Measurements from ENCODE around the gene OST4. TPM values are rescaled to one million over a fixed set of nuclear protein-coding genes. Genes with fewer than 3 reads are reported as not detected.

The OST4 gene
- polyA plus RNA-seq, 1 donor (not counting 4 experiments of a cell fraction or from before 2014, with no cell fraction given), result 393 TPM

- Histone ChIP-seq H3K4me2 (ENCODE audit: control insufficient read depth, extremely low read depth, insufficient read depth, low read depth, low read length) (no peak within 1 kb of the TSS), H3K27ac (ENCODE audit: control insufficient read depth, insufficient read depth, low read length) (no peak within 1 kb of the TSS), H3K9me1 (ENCODE audit: control insufficient read depth, extremely low read depth, insufficient read depth, low read length) (no peaks in the 10 kb centered on the region), H3K4me3 (ENCODE audit: control insufficient read depth in 2 of 3, extremely low read depth in 1 of 3, insufficient read depth in 2 of 3, low read depth in 1 of 3, low read length in 3 of 3) (no peak within 1 kb of the TSS), H3K9ac (ENCODE audit: control insufficient read depth, extremely low read depth, insufficient read depth, low read length) (no peak within 1 kb of the TSS), H3K4me1 (ENCODE audit: control insufficient read depth, extremely low read depth, insufficient read depth, low read length) (peaks cover 14% of the 10 kb centered on the region), H4K20me1 (ENCODE audit: control insufficient read depth, extremely low read depth, insufficient read depth, low read length) (no peaks in the 10 kb centered on the region), H3K27me3 (ENCODE audit: control insufficient read depth, extremely low read depth, insufficient read depth, low read length) (no peaks in the 10 kb centered on the region), H3K36me3 (ENCODE audit: control insufficient read depth in 2 of 2, extremely low read depth in 1 of 2, insufficient read depth in 2 of 2, low read length in 2 of 2) (no peaks in the 10 kb centered on the region), H3K79me2 (ENCODE audit: control insufficient read depth, insufficient read depth, low read length) (no peaks in the 10 kb centered on the region), H2AFZ (ENCODE audit: control insufficient read depth, low read length) (no peak within 1 kb of the TSS), H3K9me3 (ENCODE audit: control insufficient read depth, low read depth, low read length) (no peaks in the 10 kb centered on the region)
- dilution Hi-C loops (cut with MboI; ENCODE audit: extremely low pct_ligation_motif_present, low sequenced_read_pairs), result no loop called here
- DNase-seq (ENCODE audit: low read depth, low spot score), result no peak
- TF ChIP-seq CTCF (optimal IDR thresholded peaks at IDR 0.05 in 1 of 3, IDR thresholded peaks at IDR 0.05 in 1 of 3, conservative IDR thresholded peaks at IDR 0.05 in 1 of 3; ENCODE audit: extremely low read depth in 1 of 3, insufficient read depth in 2 of 3, low read length in 3 of 3) (no peak), EZH2 (IDR thresholded peaks at IDR 0.05; ENCODE audit: low read length) (no peak)
- FAIRE-seq, result no peak
Observed at GRCh38 chr2:27078267-27079194, 7.1 kb upstream of the OST4 start, which contains the start of gene EMILIN1. EMILIN1 (plus strand) TSS chr2:27078615; CDS start chr2:27079066, 451 bp downstream.

- no peak for FAIRE-seq
- Histone ChIP-seq H3K27me3 (ENCODE audit: control insufficient read depth, extremely low read depth, insufficient read depth, low read length) (no peaks in the 10 kb centered on the region), H2AFZ (ENCODE audit: control insufficient read depth, low read length) (no peak overlapping the region), H4K20me1 (ENCODE audit: control insufficient read depth, extremely low read depth, insufficient read depth, low read length) (no peaks in the 10 kb centered on the region), H3K4me3 (ENCODE audit: control insufficient read depth in 2 of 3, extremely low read depth in 1 of 3, insufficient read depth in 2 of 3, low read depth in 1 of 3, low read length in 3 of 3) (no peak overlapping the region), H3K27ac (ENCODE audit: control insufficient read depth, insufficient read depth, low read length) (no peak overlapping the region), H3K79me2 (ENCODE audit: control insufficient read depth, insufficient read depth, low read length) (no peaks in the 10 kb centered on the region), H3K9me3 (ENCODE audit: control insufficient read depth, low read depth, low read length) (no peaks in the 10 kb centered on the region), H3K9ac (ENCODE audit: control insufficient read depth, extremely low read depth, insufficient read depth, low read length) (no peak overlapping the region), H3K9me1 (ENCODE audit: control insufficient read depth, extremely low read depth, insufficient read depth, low read length) (no peaks in the 10 kb centered on the region), H3K36me3 (ENCODE audit: control insufficient read depth in 2 of 2, extremely low read depth in 1 of 2, insufficient read depth in 2 of 2, low read length in 2 of 2) (no peaks in the 10 kb centered on the region), H3K4me1 (ENCODE audit: control insufficient read depth, extremely low read depth, insufficient read depth, low read length) (peaks cover 15% of the 10 kb centered on the region), H3K4me2 (ENCODE audit: control insufficient read depth, extremely low read depth, insufficient read depth, low read depth, low read length) (no peak overlapping the region)
- no peak for TF ChIP-seq EZH2 (IDR thresholded peaks at IDR 0.05; ENCODE audit: low read length)
- no peak for TF ChIP-seq CTCF (optimal IDR thresholded peaks at IDR 0.05 in 1 of 3, IDR thresholded peaks at IDR 0.05 in 1 of 3, conservative IDR thresholded peaks at IDR 0.05 in 1 of 3; ENCODE audit: extremely low read depth in 1 of 3, insufficient read depth in 2 of 3, low read length in 3 of 3)
- no peak for DNase-seq (ENCODE audit: low read depth, low spot score)
- dilution Hi-C loops (cut with MboI; ENCODE audit: extremely low pct_ligation_motif_present, low sequenced_read_pairs), result no loop called here
Observed at GRCh38 chr2:27077231-27077630, 5.8 kb upstream of the OST4 start.
